GM19240 (cell line): ENCODE data around the gene PDGFB.

ENCODE experiments used
- DNase-seq: peaks from one replicate; pipeline ENCODE4 v3.0.0; 2011; ENCODE audit warnings: low spot score; ENCODE audit not compliant: insufficient read length

The PDGFB gene

DNA sequence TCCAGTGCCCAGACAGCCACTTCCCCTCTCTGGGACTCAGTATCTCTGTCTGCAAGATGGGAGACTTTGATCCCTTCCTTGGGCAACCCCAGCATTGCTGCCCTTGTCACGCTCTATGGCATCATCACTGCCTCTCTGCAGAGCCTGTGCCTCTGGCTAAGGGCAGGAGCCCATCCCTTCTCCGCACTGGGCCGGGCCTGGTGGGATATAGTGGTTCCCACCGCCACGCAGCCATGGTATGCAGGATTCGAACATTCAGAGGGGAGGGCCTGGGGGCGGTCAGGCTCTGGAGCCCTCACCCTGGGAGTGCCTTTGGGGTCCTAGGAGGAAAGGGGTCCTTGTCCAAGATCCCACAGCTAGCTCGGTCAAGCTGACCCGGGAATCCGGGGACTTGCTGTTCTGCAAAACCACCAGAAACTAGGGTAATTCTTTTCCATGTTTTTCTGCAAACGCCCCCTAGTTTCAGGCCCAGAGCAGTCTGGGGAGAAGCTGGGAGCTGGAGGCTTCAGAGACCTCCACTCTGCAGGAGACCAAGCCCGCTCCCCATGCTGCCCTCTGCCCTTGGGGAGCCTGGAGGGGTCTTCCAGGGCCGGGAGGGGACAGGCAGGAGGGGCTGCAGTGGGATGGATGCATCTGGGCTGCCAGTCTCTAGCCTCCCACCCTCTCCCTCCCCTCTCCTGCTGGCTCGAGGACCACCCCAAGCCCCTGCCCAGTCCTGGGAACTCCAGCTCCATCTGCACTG, 67.9 kb downstream of the PDGFB start:
- DNase-seq: no peak

DNA sequence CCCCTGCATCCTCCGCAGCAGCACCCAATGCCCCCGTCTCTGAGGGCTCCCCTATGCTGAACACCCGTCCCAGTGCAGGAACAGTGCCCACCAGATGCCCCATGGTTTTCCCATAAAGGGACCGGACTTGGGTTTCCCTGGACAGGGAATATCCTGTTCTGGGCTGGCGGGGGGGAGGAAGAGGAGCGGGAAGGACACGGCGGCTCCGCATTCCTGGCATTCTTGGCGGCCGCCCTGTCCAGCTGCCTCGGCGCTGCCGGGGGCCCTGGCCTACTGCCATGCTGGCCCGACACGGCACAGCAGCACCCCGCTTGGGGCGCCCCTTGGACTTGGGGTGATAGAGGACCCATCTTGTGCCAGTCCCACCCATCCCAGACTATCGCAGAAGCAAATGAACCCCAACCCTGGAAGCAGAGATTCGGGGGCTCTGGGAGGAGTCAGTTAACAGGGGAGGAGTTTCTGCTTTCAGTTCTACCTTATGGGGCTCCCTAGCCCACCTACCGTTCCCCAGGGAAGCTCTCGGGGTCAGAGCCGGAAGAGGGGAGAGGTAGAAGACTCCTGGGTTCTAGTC, 68.6 kb downstream of the PDGFB start:
- no peak for DNase-seq

DNA sequence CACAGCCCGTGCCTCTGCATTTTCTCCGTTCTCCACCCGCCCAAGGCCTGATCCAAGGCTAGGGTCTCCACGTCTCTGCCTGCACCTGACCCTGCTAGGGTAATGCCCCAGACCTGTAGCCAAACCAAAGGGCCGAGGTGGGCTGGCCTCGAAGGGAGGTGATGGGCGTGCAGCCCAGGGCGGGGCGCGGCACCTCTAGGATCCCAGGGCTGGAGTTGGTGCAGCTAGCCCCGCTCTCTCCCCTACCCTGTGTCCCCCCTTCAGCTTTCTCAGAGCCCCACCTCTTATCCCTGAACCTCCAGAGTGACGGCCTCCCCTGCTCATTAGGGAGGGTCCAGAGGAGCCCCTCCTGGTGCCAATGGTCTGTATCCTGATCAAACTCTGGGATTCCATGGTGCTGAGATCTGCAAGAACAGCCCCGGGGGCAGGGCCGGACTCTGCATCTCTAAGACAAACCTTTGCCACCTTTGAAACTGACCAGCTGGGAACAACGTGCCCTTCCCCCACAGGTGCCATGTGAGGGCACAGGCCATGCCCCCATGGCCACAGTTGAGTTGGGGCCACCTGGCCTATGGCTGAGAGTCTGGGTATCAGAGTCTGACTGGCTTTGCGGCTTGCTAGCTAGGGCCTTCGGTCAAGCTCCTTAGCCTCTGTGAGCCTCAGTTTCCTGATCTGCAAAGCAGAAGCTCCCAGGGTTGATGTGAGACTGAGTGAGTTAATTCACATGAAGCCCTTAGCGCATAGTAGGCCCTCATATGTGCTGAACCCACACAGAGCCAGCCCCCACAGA, 69.2 kb downstream of the PDGFB start:
- no peak for DNase-seq

DNA sequence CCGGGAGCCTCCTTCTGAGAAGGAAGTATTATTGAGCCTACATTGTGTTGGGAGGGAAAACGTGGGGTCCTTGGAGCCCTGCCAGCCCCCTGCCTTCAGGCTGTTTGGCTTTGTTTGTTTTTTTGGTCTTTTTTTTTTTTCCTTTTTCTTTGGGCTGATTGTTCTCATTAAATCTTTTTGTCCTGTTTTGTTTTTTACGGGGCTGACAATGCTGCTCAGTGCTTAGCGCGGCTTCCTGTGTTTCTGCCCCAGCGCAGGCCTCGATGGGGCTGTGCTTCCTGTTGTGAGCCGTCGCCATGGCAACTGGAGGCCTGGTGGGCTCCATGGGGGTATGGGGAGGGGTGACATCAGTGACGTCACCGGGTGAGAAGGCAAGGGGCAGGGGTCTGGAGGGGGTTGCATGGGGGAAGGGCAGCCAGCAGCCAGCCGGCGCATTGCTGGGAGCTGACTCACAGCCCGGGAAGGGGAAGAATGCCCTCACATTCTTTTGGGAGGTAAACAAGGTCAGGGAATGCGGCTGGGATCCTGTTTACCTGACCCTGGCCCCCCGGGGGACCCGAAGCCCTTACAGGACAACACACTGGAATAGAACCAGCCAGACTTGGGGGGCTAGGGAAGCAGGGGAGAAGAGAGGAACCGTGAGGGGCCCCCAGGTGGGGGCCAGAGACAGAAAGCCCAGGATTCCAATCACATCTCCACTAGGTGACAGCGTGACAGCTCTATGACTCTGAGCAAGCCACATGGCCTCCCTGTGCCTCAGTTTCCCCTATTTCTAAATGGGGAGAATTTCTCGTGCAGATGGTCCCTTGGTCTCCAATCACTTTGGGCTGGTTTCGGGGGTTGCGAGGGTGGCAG, 70.1 kb downstream of the PDGFB start:
- DNase-seq: no peak

DNA sequence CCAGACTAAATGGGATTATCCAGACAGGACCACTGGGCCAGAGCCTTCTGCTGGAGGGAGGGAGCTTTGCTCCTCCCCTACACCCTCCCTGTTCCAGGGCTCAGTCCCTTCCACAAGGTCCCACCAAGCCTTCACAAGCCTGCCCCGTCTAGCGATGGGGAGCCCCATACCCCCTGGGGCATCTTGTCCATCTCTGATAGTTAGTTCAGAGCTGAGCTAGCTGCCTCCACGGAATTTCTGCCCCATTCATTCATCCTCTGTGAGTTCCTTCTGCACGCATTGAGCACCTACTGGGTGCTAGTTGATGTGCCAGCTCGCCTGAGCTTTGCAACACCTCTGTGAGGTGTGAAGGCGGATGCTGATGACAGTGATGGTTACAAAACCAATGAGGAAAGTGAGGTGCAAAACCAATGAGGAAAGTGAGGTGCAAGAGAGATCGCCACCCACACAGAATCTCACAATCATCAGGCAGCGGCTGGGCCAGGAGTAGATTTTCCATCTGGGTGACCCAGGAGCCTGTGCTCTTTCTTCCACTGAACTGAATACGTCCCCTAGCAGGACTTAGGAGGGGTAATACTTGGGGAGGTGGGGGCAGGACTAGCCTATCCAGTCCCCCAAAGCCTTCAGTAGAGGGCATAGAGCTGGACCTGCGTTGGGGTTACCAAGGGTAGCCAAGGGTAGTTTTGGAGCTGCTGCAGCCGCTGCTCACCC, 70.8 kb downstream of the PDGFB start:
- DNase-seq: no peak
